Measurements from ENCODE around the gene KRTAP4-4.
"Not testable (repeated sequence)": the region's sequence is repeated elsewhere in the genome, so short reads cannot be mapped to it uniquely, and the experiment has no call there.

The KRTAP4-4 gene

DNA sequence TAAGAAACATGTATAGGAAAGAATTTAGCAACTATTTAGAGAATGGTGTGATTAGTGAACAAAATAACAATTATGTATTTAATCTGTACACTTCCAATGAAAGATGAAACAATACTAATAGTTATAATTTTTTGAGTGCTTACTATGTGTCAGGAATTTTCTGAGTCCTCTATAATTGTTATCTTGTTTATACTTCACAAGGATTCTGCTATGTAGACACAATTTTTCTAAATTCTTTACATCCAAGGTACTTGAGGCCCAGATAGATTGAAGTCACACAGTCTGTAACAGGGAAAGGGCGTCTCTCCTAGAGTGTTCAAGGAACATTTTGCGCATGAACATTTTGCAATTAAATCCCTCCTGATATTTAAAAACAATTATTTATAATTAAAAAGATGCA, 35.5 kb downstream of the KRTAP4-4 start:
- H3K36me3 ChIP-seq (ENCODE audit: insufficient read depth, low read length) = no peaks in the 10 kb centered on the region
- no peaks in the 10 kb centered on the region for H4K20me1 ChIP-seq (ENCODE audit: insufficient read depth, low read length, poor library complexity, severe bottlenecking)
- TF ChIP-seq EZH2phosphoT487 (IDR thresholded peaks at IDR 0.05; ENCODE audit: borderline replicate concordance) = no peak
- no peak for TF ChIP-seq CTCF (conservative IDR thresholded peaks at IDR 0.05; ENCODE audit: low read length)
- H3K27me3 ChIP-seq (ENCODE audit: insufficient read depth, low read length, poor library complexity, severe bottlenecking) = no peaks in the 10 kb centered on the region
- H3F3A ChIP-seq (ENCODE audit: low read depth) = peaks cover 5% of the 10 kb centered on the region; the same call in 1 of the 2 replicates
- H3K4me1 ChIP-seq (ENCODE audit: insufficient read depth, low read length, poor library complexity, severe bottlenecking) = peaks cover 44% of the 10 kb centered on the region
- no peaks in the 10 kb centered on the region for H3K9me3 ChIP-seq (ENCODE audit: insufficient read depth, low read depth, low read length)
- H3K4me2 ChIP-seq (ENCODE audit: low read depth, low read length, poor library complexity, severe bottlenecking) = no peak overlapping the region
- H3K79me2 ChIP-seq (ENCODE audit: insufficient read depth, low read length) = no peaks in the 10 kb centered on the region
- no peak overlapping the region for H3K9ac ChIP-seq (ENCODE audit: low read depth, low read length, poor library complexity, severe bottlenecking)
- H2AFZ ChIP-seq (ENCODE audit: low read length) = no peak overlapping the region
- no peaks in the 10 kb centered on the region for H3K9me2 ChIP-seq (replicated peaks; ENCODE audit: low read depth, low read length)
- no peak overlapping the region for H3K4me3 ChIP-seq (ENCODE audit: low read length, poor library complexity, severe bottlenecking)

DNA sequence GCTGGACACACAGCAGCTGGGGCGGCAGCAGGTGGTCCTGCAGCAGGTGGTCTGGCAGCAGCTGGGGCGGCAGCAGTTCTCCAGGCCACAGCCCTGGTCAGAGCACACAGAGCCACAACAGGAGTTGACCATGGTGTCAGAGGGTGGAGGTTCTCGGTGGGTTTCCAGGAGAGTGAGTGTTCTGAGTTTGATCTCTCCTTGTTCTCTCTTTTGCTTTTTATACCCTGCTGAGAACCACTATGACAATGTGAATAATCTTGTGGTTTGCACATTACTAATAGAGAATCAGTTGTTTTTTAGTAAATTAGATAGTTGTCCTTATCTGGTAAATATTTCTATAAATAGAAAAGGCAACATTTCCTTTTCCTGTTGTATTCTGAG, 36.6 kb downstream of the KRTAP4-4 start, which contains the start of gene KRTAP4-12:
KRTAP4-12 (minus strand) TSS at position 192 of the 381 bp plus-strand sequence; CDS start at position 132, 60 bp downstream.
- H3K9me3 ChIP-seq (ENCODE audit: insufficient read depth, low read depth, low read length); H3F3A ChIP-seq (ENCODE audit: low read depth); H3K4me2 ChIP-seq (ENCODE audit: low read depth, low read length, poor library complexity, severe bottlenecking); H3K9ac ChIP-seq (ENCODE audit: low read depth, low read length, poor library complexity, severe bottlenecking); H4K20me1 ChIP-seq (ENCODE audit: insufficient read depth, low read length, poor library complexity, severe bottlenecking); H3K36me3 ChIP-seq (ENCODE audit: insufficient read depth, low read length); H3K27me3 ChIP-seq (ENCODE audit: insufficient read depth, low read length, poor library complexity, severe bottlenecking); H3K9me2 ChIP-seq (replicated peaks; ENCODE audit: low read depth, low read length); H2AFZ ChIP-seq (ENCODE audit: low read length); H3K79me2 ChIP-seq (ENCODE audit: insufficient read depth, low read length); H3K4me3 ChIP-seq (ENCODE audit: low read length, poor library complexity, severe bottlenecking): not testable (repeated sequence)
- H3K4me1 ChIP-seq (ENCODE audit: insufficient read depth, low read length, poor library complexity, severe bottlenecking) = peaks cover 54% of the 10 kb centered on the region

DNA sequence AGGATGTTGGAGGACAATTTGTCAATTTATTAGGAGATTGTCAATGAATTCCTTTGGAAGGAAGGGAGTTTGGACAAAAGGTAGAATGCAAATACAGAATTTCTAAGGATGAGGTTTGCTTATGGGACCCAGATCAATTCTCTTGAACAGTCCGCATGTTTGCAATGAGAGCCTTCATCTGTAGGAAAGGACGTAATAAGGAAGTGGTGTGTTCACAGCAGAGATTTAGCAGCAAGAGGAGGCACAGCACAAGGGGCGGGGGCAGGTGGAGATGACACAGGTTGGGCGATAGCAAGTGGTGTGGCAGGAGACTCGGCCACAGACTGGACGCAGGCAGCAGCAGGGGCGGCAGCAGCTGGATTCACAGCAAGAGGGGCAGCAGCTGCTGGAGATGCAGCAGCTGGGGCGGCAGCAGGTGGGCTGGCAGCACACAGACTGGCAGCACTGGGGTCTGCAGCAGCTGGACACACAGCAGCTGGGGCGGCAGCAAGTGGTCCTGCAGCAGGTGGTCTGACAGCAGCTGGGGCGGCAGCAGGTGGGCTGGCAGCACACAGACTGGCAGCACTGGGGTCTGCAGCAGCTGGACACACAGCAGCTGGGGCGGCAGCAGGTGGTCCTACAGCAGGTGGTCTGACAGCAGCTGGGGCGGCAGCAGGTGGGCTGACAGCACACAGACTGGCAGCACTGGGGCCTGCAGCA, 37.1 kb downstream of the KRTAP4-4 start:
- not testable (repeated sequence) for H2AFZ ChIP-seq (ENCODE audit: low read length); H3F3A ChIP-seq (ENCODE audit: low read depth); H3K79me2 ChIP-seq (ENCODE audit: insufficient read depth, low read length); H4K20me1 ChIP-seq (ENCODE audit: insufficient read depth, low read length, poor library complexity, severe bottlenecking); H3K4me3 ChIP-seq (ENCODE audit: low read length, poor library complexity, severe bottlenecking); H3K27me3 ChIP-seq (ENCODE audit: insufficient read depth, low read length, poor library complexity, severe bottlenecking); H3K36me3 ChIP-seq (ENCODE audit: insufficient read depth, low read length); H3K9ac ChIP-seq (ENCODE audit: low read depth, low read length, poor library complexity, severe bottlenecking); H3K9me3 ChIP-seq (ENCODE audit: insufficient read depth, low read depth, low read length); H3K9me2 ChIP-seq (replicated peaks; ENCODE audit: low read depth, low read length); H3K4me2 ChIP-seq (ENCODE audit: low read depth, low read length, poor library complexity, severe bottlenecking)
- peaks cover 60% of the 10 kb centered on the region for H3K4me1 ChIP-seq (ENCODE audit: insufficient read depth, low read length, poor library complexity, severe bottlenecking)

DNA sequence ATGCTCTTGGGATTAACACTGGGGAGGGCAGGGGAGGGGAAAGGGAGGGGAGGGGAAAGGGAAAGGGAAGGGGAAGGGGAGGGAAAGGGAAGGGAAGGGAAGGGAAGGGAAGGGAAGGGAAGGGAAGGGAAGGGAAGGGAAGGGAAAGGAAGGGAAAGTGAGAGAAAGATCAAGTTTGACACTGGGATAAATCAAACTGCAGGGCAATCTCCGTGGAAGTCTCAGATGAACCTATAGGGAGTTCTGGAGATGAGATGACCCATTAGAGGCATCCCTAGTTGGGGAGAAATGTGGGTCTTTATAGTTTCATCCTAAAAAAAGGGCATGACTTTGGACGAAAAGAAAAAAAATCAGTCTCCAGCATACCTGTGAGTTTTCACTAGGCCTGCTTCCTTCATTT, 38.8 kb downstream of the KRTAP4-4 start:
- Histone ChIP-seq H4K20me1 (ENCODE audit: insufficient read depth, low read length, poor library complexity, severe bottlenecking) (no peaks in the 10 kb centered on the region), H3K4me2 (ENCODE audit: low read depth, low read length, poor library complexity, severe bottlenecking) (no peak overlapping the region), H3K9ac (ENCODE audit: low read depth, low read length, poor library complexity, severe bottlenecking) (no peak overlapping the region), H3F3A (ENCODE audit: low read depth) (peaks cover 7% of the 10 kb centered on the region; the same call in 1 of the 2 replicates), H2AFZ (ENCODE audit: low read length) (no peak overlapping the region), H3K79me2 (ENCODE audit: insufficient read depth, low read length) (no peaks in the 10 kb centered on the region), H3K36me3 (ENCODE audit: insufficient read depth, low read length) (no peaks in the 10 kb centered on the region), H3K27me3 (ENCODE audit: insufficient read depth, low read length, poor library complexity, severe bottlenecking) (no peaks in the 10 kb centered on the region), H3K4me3 (ENCODE audit: low read length, poor library complexity, severe bottlenecking) (no peak overlapping the region), H3K9me2 (replicated peaks; ENCODE audit: low read depth, low read length) (no peaks in the 10 kb centered on the region), H3K9me3 (ENCODE audit: insufficient read depth, low read depth, low read length) (no peaks in the 10 kb centered on the region), H3K4me1 (ENCODE audit: insufficient read depth, low read length, poor library complexity, severe bottlenecking) (peaks cover 70% of the 10 kb centered on the region)
- TF ChIP-seq CTCF (conservative IDR thresholded peaks at IDR 0.05; ENCODE audit: low read length) (no peak), EZH2phosphoT487 (IDR thresholded peaks at IDR 0.05; ENCODE audit: borderline replicate concordance) (no peak)

DNA sequence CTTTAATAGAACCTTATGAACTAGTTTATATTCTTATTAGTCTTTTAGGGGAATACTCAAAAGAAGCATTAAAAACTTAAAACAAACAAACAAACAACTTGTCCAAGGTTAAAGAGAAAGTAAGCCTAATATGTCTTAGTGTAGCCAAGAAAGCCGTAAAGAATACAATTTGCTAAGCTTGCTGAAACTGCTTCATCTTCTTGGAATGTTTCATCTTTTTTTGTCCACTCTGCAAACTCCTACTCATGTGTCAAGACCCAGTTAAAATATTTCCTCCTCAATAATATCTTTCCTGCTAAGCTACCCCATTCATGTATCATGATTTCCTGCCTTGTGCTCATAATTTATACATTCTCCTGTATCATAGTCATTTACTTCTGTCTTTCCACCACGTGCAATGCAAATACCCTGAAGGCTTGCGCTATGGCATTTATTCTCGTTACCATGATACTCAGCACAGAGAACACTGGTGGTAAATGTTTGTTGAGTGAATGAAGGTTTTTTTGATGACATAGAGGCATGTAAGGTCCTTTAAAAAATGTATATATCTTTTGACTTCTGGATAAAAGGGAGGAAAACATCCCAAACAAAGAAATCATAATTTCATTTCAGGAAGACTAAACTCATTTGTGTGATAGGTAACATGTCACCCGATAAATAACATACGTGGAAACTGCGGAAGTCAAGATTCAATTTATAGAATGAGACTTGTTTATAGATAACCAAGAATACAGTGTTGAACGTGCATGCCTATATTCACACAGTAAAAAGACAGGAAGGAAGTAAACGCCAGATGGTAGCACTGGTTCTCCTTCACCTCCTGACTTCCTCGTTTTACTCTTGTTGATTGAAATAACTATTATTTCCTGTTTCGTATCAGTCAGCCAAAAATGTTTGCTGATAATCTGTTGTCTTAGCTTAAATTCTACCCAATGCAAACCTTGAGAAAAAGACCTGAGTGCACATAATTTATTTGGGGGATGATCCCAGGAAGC, 40.6 kb downstream of the KRTAP4-4 start:
- not testable (repeated sequence) for H3K79me2 ChIP-seq (ENCODE audit: insufficient read depth, low read length); H4K20me1 ChIP-seq (ENCODE audit: insufficient read depth, low read length, poor library complexity, severe bottlenecking); H3K27me3 ChIP-seq (ENCODE audit: insufficient read depth, low read length, poor library complexity, severe bottlenecking); H3K9me2 ChIP-seq (replicated peaks; ENCODE audit: low read depth, low read length); H3K9me3 ChIP-seq (ENCODE audit: insufficient read depth, low read depth, low read length); H3K36me3 ChIP-seq (ENCODE audit: insufficient read depth, low read length); H3F3A ChIP-seq (ENCODE audit: low read depth)
- peaks cover 66% of the 10 kb centered on the region for H3K4me1 ChIP-seq (ENCODE audit: insufficient read depth, low read length, poor library complexity, severe bottlenecking)
- H3K4me2 ChIP-seq (ENCODE audit: low read depth, low read length, poor library complexity, severe bottlenecking) = peak overlapping the region; percentile 74
- H2AFZ ChIP-seq (ENCODE audit: low read length) = peak overlapping the region; percentile 72; the same call in 1 of the 2 replicates
- H3K9ac ChIP-seq (ENCODE audit: low read depth, low read length, poor library complexity, severe bottlenecking) = peak overlapping the region; percentile 37
- H3K4me3 ChIP-seq (ENCODE audit: low read length, poor library complexity, severe bottlenecking) = peak overlapping the region; percentile 57

All from Loucy (cell line).